ENCODE measurements around the gene PLEKHO1.
"Not testable (repeated sequence)": the region's sequence is repeated elsewhere in the genome, so short reads cannot be mapped to it uniquely, and the experiment has no call there.

Gene PLEKHO1

GRCh38 chr1:150149271-150150132 is at the start of gene PLEKHO1:
Gene PLEKHO1, plus strand, starts transcription at chr1:150149916. Its CDS starts 342 bp downstream, at chr1:150150258.
- FAIRE-seq, result no peak

GRCh38 chr1:150102986-150103385 is 46.7 kb upstream of the PLEKHO1 start:
- no peak for FAIRE-seq

- no peak for FAIRE-seq
These were observed 43.4 kb upstream of the PLEKHO1 start for GRCh38 chr1:150106341-150106740.

- FAIRE-seq, result no peak
These were observed 40.1 kb upstream of the PLEKHO1 start for GRCh38 chr1:150109586-150109985.

GRCh38 chr1:150110116-150110515 is 39.6 kb upstream of the PLEKHO1 start:
- FAIRE-seq, result no peak

- no peak for FAIRE-seq
These were observed 38.0 kb upstream of the PLEKHO1 start for GRCh38 chr1:150111670-150112069.

GRCh38 chr1:150115121-150115520 is 34.6 kb upstream of the PLEKHO1 start:
- no peak for FAIRE-seq

- no peak for FAIRE-seq
These were observed 31.0 kb upstream of the PLEKHO1 start for GRCh38 chr1:150118716-150119115.

GRCh38 chr1:150121236-150121862 is 28.4 kb upstream of the PLEKHO1 start:
- FAIRE-seq, result no peak

- FAIRE-seq, result no peak
These were observed 22.9 kb upstream of the PLEKHO1 start for GRCh38 chr1:150126811-150127210.

- no peak for FAIRE-seq
These were observed 22.3 kb upstream of the PLEKHO1 start for GRCh38 chr1:150127464-150127863.

- no peak for FAIRE-seq
These were observed 21.8 kb upstream of the PLEKHO1 start for GRCh38 chr1:150127868-150128267.

GRCh38 chr1:150132372-150132771 is 17.3 kb upstream of the PLEKHO1 start:
- no peak for FAIRE-seq

- peak; percentile 40 for FAIRE-seq
These were observed 15.2 kb upstream of the PLEKHO1 start for GRCh38 chr1:150134537-150134936.

- not testable (repeated sequence) for FAIRE-seq
These were observed 14.3 kb upstream of the PLEKHO1 start for GRCh38 chr1:150135400-150135799.

- no peak for FAIRE-seq
These were observed 11.7 kb upstream of the PLEKHO1 start for GRCh38 chr1:150138044-150138443.

- FAIRE-seq, result no peak
These were observed 8.3 kb upstream of the PLEKHO1 start for GRCh38 chr1:150141452-150141851.

- FAIRE-seq, result no peak
These were observed 7.6 kb upstream of the PLEKHO1 start for GRCh38 chr1:150142083-150142482.

GRCh38 chr1:150144606-150145005 is 5.1 kb upstream of the PLEKHO1 start:
- FAIRE-seq, result no peak

- not testable (repeated sequence) for FAIRE-seq
These were observed 3.7 kb upstream of the PLEKHO1 start for GRCh38 chr1:150146016-150146415.

GRCh38 chr1:150146849-150147542 is 2.7 kb upstream of the PLEKHO1 start:
- FAIRE-seq, result no peak

GRCh38 chr1:150148837-150149270 is 862 bp upstream of the PLEKHO1 start:
- FAIRE-seq, result no peak
